Spleen (tissue), 11 donors: ENCODE results near the gene PCMT1. TPM values are rescaled to one million over a fixed set of nuclear protein-coding genes. Genes with fewer than 3 reads are reported as not detected.
A peak's percentile ranks its signal among the peaks of the same experiment; 100 is the strongest.
"Not testable (repeated sequence)": the region's sequence is repeated elsewhere in the genome, so short reads cannot be mapped to it uniquely, and the experiment has no call there.

Source experiments
- DNase-seq: peaks from one replicate; pipeline ENCODE4 v3.0.0-alpha.2; 2020
- H3K27ac ChIP-seq, 8 donors: fragments of 200-600 bp; sonication (generic) in 7 of 8; 1 replicate in 4 of 8; 2 replicates in 4 of 8; pipeline versions ENCODE4 v1.5.0 to v1.8.0; 2016 to 2021; ENCODE audit warnings: inconsistent platforms in 4 of 8, mild to moderate bottlenecking in 4 of 8, moderate library complexity in 1 of 8
- H3K27me3 ChIP-seq, 7 donors: fragments of 200-600 bp; sonication (generic) in 6 of 7; replicated peaks in 1 of 7; 1 replicate in 4 of 7; 2 replicates in 3 of 7; pipeline versions ENCODE4 v1.5.0 to v1.8.0; 2016 to 2021; ENCODE audit warnings: inconsistent platforms in 3 of 7, mild to moderate bottlenecking in 1 of 7
- H3K36me3 ChIP-seq, 6 donors: fragments of 200-600 bp; sonication (generic) in 5 of 6; 1 replicate in 4 of 6; 2 replicates in 2 of 6; pipeline versions ENCODE4 v1.5.0 to v1.8.0; 2016 to 2021; ENCODE audit warnings: inconsistent platforms in 2 of 6
- H3K4me1 ChIP-seq, 6 donors: fragments of 200-600 bp; sonication (generic) in 5 of 6; 1 replicate in 3 of 6; 2 replicates in 3 of 6; pipeline versions ENCODE4 v1.5.0 to v1.8.0; 2016 to 2021; ENCODE audit warnings: inconsistent platforms in 3 of 6
- H3K4me3 ChIP-seq, 8 donors: fragments of 200-600 bp; sonication (generic) in 7 of 8; 1 replicate in 4 of 8; 2 replicates in 4 of 8; pipeline versions ENCODE4 v1.5.0 to v1.8.0; 2016 to 2021; ENCODE audit warnings: inconsistent platforms in 4 of 8, mild to moderate bottlenecking in 4 of 8, moderate library complexity in 2 of 8
- H3K9me3 ChIP-seq, 8 donors: fragments of 200-600 bp; sonication (generic) in 7 of 8; 1 replicate in 4 of 8; 2 replicates in 4 of 8; pipeline versions ENCODE4 v1.5.0 to v1.8.0; 2016 to 2021; ENCODE audit warnings: inconsistent platforms in 4 of 8
- POLR2A ChIP-seq, 3 donors: fragments of 450-650 bp; IDR thresholded peaks; one replicate each; pipeline ENCODE4 v1.5.1; 2017; ENCODE audit warnings: antibody characterized with exemption in 3 of 3, mild to moderate bottlenecking in 1 of 3
- POLR2AphosphoS5 ChIP-seq, 3 donors: sonication (generic); formaldehyde crosslinking; IDR thresholded peaks; one replicate each; pipeline ENCODE4 v1.5.1; 2017; ENCODE audit warnings: antibody characterized with exemption in 3 of 3
- WGBS, 5 donors: extraction: QIAGEN DNeasy Blood & Tissue Kit in 3 of 5; methylation state at CpG; one replicate each; pipeline versions ENCODE4 v1.1.5 to v1.1.7; 2013 to 2018; 5-methylcytosine and 5-hydroxymethylcytosine counted together
- intact Hi-C: fragments of 100-400 bp; cut with DNase I; formaldehyde crosslinking; loops from one replicate; pipeline ENCODE4 v1.15.0; 2023; ENCODE audit warnings: low total_unique reads
- polyA plus RNA-seq, 3 donors: library from polyadenylated mRNA; stranded (reverse); fragments of 200-250 nt; gene quantifications; one replicate each; pipeline ENCODE4 v1.2.1, GENCODE V29; 2013
- total RNA-seq, 7 donors: library from RNA; depleted of rRNA in 3 of 7; stranded (reverse); fragments of >200 nt in 3 of 7; fragmentation: NEBNext Ultra II Directional in 4 of 7; extraction: Animal tissue kit (Norgen Biotek cat#: 25700) in 4 of 7; gene quantifications; one replicate each; pipeline versions ENCODE4 v1.1.0 to v1.2.1, GENCODE V29; 2016 to 2021
- TF ChIP-seq, protein P1 (sequence below), 11 experiments: fragments of 200-600 bp in 7 of 11; fragments of 450-650 bp in 4 of 11; sonication (generic) in 4 of 11; IDR thresholded peaks in 8 of 11; conservative IDR thresholded peaks in 3 of 11; 1 replicate in 7 of 11; 2 replicates in 4 of 11; pipeline versions ENCODE4 v1.4.0 to v1.8.0; 2016 to 2021; ENCODE audit warnings: antibody characterized with exemption in 11 of 11, inconsistent platforms in 4 of 11, mild to moderate bottlenecking in 1 of 11
- donor health status: healthy with polysubstance abuse.
- donor health status: DM: no; HTN: no; CAD: no; lungs with moderate emphysema.
- donor health status: DM: no; HTN: no; CAD: no.
- donor health status: Bipolar disorder and iron deficiency.
- donor health status: healthy.
- donor health status: DM: no; HTN: no; CAD: no.
- donor health status: DM: yes; HTN: yes; CAD: no.

PCMT1 gene
- total and polyA plus RNA-seq, 10 donors: 22.0 to 66.7 (median 49.2) TPM

- H3K27ac ChIP-seq: peak overlapping the region; percentile 23 to 83 (median 65)
- H3K4me3 ChIP-seq: no peak overlapping the region
- TF ChIP-seq POLR2AphosphoS5 (IDR thresholded peaks at IDR 0.05) (no peak), POLR2A (IDR thresholded peaks at IDR 0.05) (no peak)
- TF ChIP-seq, protein P1, sequence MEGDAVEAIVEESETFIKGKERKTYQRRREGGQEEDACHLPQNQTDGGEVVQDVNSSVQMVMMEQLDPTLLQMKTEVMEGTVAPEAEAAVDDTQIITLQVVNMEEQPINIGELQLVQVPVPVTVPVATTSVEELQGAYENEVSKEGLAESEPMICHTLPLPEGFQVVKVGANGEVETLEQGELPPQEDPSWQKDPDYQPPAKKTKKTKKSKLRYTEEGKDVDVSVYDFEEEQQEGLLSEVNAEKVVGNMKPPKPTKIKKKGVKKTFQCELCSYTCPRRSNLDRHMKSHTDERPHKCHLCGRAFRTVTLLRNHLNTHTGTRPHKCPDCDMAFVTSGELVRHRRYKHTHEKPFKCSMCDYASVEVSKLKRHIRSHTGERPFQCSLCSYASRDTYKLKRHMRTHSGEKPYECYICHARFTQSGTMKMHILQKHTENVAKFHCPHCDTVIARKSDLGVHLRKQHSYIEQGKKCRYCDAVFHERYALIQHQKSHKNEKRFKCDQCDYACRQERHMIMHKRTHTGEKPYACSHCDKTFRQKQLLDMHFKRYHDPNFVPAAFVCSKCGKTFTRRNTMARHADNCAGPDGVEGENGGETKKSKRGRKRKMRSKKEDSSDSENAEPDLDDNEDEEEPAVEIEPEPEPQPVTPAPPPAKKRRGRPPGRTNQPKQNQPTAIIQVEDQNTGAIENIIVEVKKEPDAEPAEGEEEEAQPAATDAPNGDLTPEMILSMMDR (IDR thresholded peaks at IDR 0.05 in 8 of 11, conservative IDR thresholded peaks at IDR 0.05 in 3 of 11): no peak
- H3K9me3 ChIP-seq: no peaks in the 10 kb centered on the region
- 70 to 82% (median 77%) methylated on average over 5 of the region's 5 CpGs for WGBS, 5 donors
- H3K27me3 ChIP-seq: no peaks in the 10 kb centered on the region
- peaks cover 0 to 95% (median 64%) of the 10 kb centered on the region in 6 donors for H3K36me3 ChIP-seq
- intact Hi-C loops: no loop called here
- DNase-seq: peak; percentile 56
- H3K4me1 ChIP-seq: peaks cover 0 to 40% (median 20%) of the 10 kb centered on the region in 6 donors
Observed at GRCh38 chr6:149728499-149729234, 20.9 kb upstream of the PCMT1 start.

GRCh38 chr6:149729824-149730223, 19.7 kb upstream of the PCMT1 start:
- TF ChIP-seq POLR2AphosphoS5 (IDR thresholded peaks at IDR 0.05): no peak
- TF ChIP-seq, protein P1 (IDR thresholded peaks at IDR 0.05 in 8 of 11, conservative IDR thresholded peaks at IDR 0.05 in 3 of 11): no peak
- no peak for TF ChIP-seq POLR2A (IDR thresholded peaks at IDR 0.05)
- Histone ChIP-seq H3K9me3 (no peaks in the 10 kb centered on the region), H3K27ac (peak overlapping the region in 4 of 8 donors; percentile 56 to 83 (median 65)), H3K27me3 (no peaks in the 10 kb centered on the region), H3K36me3 (peaks cover 0 to 100% (median 75%) of the 10 kb centered on the region in 6 donors), H3K4me3 (no peak overlapping the region), H3K4me1 (peaks cover 0 to 35% (median 18%) of the 10 kb centered on the region in 6 donors)
- intact Hi-C loops: no loop called here
- DNase-seq: no peak
- WGBS, 5 donors: 56 to 87% (median 73%) methylated on average over 8 of the region's 8 CpGs

DNA sequence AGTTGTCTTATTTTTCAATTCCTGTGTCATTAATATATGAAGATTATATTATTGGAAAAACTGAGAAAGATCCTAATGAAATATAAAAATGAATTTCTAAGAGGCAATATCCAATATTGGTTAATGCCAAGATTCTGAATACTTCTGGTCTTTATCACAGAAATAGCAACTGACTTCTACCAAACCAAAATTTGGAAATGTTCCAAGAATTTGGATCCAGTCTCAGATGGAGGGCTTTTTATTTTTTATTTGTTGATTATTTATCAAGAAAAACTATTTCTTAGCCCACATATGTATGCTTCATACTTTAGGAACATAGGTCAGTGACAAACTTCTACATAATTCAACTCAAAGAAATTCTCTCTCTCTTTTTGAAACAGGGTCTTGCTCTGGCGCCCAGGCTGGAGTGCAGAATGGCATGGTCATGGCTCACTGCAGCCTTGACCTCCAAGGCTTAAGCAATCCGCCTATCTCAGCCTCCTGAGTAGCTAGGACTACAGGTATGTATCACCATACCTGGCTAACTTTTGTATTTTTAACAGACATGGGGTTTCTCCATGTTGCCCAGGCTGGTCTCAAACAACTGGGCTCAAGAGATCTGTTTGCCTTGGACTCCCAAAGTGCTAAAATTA, 16.3 kb upstream of the PCMT1 start:
- TF ChIP-seq POLR2AphosphoS5 (IDR thresholded peaks at IDR 0.05) (no peak), POLR2A (IDR thresholded peaks at IDR 0.05) (no peak)
- TF ChIP-seq, protein P1 (IDR thresholded peaks at IDR 0.05 in 8 of 11, conservative IDR thresholded peaks at IDR 0.05 in 3 of 11): no peak
- WGBS, 5 donors: 92 to 100% (median 97%) methylated on average over 2 of the region's 2 CpGs
- Histone ChIP-seq H3K4me3 (no peak overlapping the region), H3K9me3 (no peaks in the 10 kb centered on the region), H3K36me3 (peaks cover 3 to 100% (median 85%) of the 10 kb centered on the region in 6 donors), H3K4me1 (peaks cover 0 to 21% (median 12%) of the 10 kb centered on the region in 6 donors), H3K27me3 (no peaks in the 10 kb centered on the region), H3K27ac (no peak overlapping the region)
- no peak for DNase-seq
- intact Hi-C loops: no loop called here

DNA sequence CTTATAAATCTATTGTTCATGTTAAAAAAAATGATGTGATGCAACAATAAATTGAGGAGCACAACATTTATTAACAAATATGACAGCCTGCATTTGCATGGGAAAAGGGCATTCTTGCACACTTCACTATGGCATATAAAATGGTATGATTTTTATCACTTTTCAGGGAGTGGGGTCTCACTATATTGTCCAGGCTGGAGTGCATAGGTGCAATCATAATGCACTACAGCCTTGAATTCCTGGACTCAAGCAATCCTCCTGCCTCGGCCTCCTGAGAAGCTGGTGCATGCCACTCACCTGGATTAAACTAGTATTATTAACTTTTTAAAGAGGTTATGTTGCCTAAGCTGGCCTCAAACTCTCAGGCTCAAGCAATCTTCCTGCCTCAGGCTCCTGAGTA, 14.6 kb upstream of the PCMT1 start:
- Histone ChIP-seq H3K4me1 (peaks cover 0 to 4% (median 0%) of the 10 kb centered on the region in 6 donors), H3K27ac (no peak overlapping the region), H3K27me3 (no peaks in the 10 kb centered on the region), H3K36me3 (peaks cover 3 to 100% (median 87%) of the 10 kb centered on the region in 6 donors), H3K9me3 (no peaks in the 10 kb centered on the region), H3K4me3 (no peak overlapping the region)
- WGBS, 5 donors: 81 to 100% (median 96%) methylated on average over 1 of the region's 1 CpG
- TF ChIP-seq POLR2AphosphoS5 (IDR thresholded peaks at IDR 0.05) (no peak), POLR2A (IDR thresholded peaks at IDR 0.05) (no peak)
- TF ChIP-seq, protein P1 (IDR thresholded peaks at IDR 0.05 in 8 of 11, conservative IDR thresholded peaks at IDR 0.05 in 3 of 11): no peak
- intact Hi-C loops: no loop called here
- no peak for DNase-seq

DNA sequence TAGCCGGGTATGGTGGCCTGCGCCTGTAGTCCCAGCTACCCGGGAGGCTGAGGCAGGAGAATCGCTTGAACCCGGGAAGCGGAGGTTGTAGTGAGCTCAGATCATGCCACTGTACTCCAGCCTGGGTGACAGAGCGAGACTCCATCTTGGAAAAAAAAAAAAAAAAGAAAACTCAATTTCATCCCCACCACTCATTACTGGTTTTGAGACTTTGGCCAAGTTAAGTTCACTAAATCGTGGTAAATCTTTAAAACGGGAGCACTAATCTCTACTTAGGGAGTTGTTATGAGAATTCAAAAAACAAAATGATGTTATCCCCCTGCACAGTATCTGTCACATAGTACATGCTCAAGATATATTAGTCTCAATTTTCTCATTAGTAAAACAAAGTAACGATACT, 4.3 kb upstream of the PCMT1 start:
- H3K27me3 ChIP-seq, H3K9me3 ChIP-seq, intact Hi-C loops, DNase-seq, H3K27ac ChIP-seq: not testable (repeated sequence)
- Histone ChIP-seq H3K4me3 (peak overlapping the region in 6 of 8 donors; percentile 70 to 94 (median 82)), H3K36me3 (peaks cover 6 to 44% (median 32%) of the 10 kb centered on the region in 6 donors), H3K4me1 (peaks cover 15 to 53% (median 33%) of the 10 kb centered on the region in 6 donors)
- WGBS, 5 donors: 76 to 90% (median 86%) methylated on average over 10 of the region's 10 CpGs
